ENCODE measurements around the gene LRRC32. TPM values are rescaled to one million over a fixed set of nuclear protein-coding genes. Genes with fewer than 3 reads are reported as not detected.
A peak's percentile ranks its signal among the peaks of the same experiment; 100 is the strongest.

The LRRC32 gene
- total RNA-seq (2012; rRNA removed), result 4.2 and 5.2 TPM in 2 replicates
- polyA plus RNA-seq (2012; rRNA removed), result 13.0 and 13.7 TPM in 2 replicates
- 10.9 and 20.1 TPM in 2 replicates for polyA plus RNA-seq (2012; cell fraction: cytosol; rRNA removed)
- polyA plus RNA-seq (2012; cell fraction: nucleus; rRNA removed; ENCODE audit: low replicate concordance), result 8.8 and 12.9 TPM in 2 replicates
- percentile 48 among the genes with signal in this experiment for Bru-seq, nascent RNA
- BruChase-seq, experiment 1, labeled RNA remaining after a 6-hour chase, result percentile 56 among the genes with signal in this experiment
- BruChase-seq, experiment 2, labeled RNA remaining after a 2-hour chase, result percentile 52 among the genes with signal in this experiment
- long read RNA-seq, full-length matches to known transcripts, result 1 of 10 reads
- long read RNA-seq, partial matches to known transcripts, result 0 of 10 reads
- long read RNA-seq, other reads (novel, unspliced or antisense), result 9 of 10 reads

GRCh38 chr11:76670485-76671236 is at the start of gene LRRC32:
LRRC32 (minus strand) TSS chr11:76670747; CDS start chr11:76665954, 4,793 bp downstream.
- Histone ChIP-seq H3K9ac (ENCODE audit: low read depth, low read length) (peak within 1 kb of the TSS; percentile 6; the same call in 1 of the 2 replicates), H3K23ac (ENCODE audit: low read depth, low read length) (peak within 1 kb of the TSS; percentile 80; the same call in 1 of the 2 replicates), H3K18ac (ENCODE audit: low read depth, low read length) (peak within 1 kb of the TSS; percentile 46; the same call in 1 of the 2 replicates), H4K5ac (ENCODE audit: low read depth, low read length) (peak within 1 kb of the TSS; percentile 32; the same call in 1 of the 2 replicates), H2BK15ac (ENCODE audit: low read depth, low read length) (peak within 1 kb of the TSS; percentile 61; the same call in 1 of the 3 replicates), H3K27ac (ENCODE audit: insufficient read depth, low read length) (peak within 1 kb of the TSS; percentile 8), H3K9me1 (ENCODE audit: insufficient read depth, low read length) (no peaks in the 10 kb centered on the region), H3K56ac (ENCODE audit: extremely low read depth, insufficient read depth, low read length) (no peak within 1 kb of the TSS; the same call in 1 of the 2 replicates), H4K91ac (ENCODE audit: insufficient read depth, low read depth, low read length) (peak within 1 kb of the TSS; percentile 84), H3K36me3 (ENCODE audit: control insufficient read depth, insufficient read depth, low read length) (no peaks in the 10 kb centered on the region), H4K8ac (ENCODE audit: low read depth in 2 of 2, low read length in 2 of 2) (peak within 1 kb of the TSS; percentile 15 to 79; a peak in 3 of 4 replicates), H3K4me2 (ENCODE audit: low read depth, low read length) (peak within 1 kb of the TSS; percentile 70), H2BK20ac (ENCODE audit: low read depth, low read length) (peak within 1 kb of the TSS; percentile 50), H3K14ac (replicated peaks; ENCODE audit: low read depth, low read length) (peak within 1 kb of the TSS; percentile 53; the same call in 1 of the 2 replicates), H3K9me3 (ENCODE audit: control insufficient read depth, insufficient read depth, low read length) (no peaks in the 10 kb centered on the region), H3K79me1 (ENCODE audit: low read depth in 1 of 2, low read length in 2 of 2) (no peaks in the 10 kb centered on the region), H4K20me1 (ENCODE audit: insufficient read depth, low read length) (no peaks in the 10 kb centered on the region), H3K27me3 (ENCODE audit: control insufficient read depth, insufficient read depth, low read length) (0 out of 2 replicates have a peak, but pooled peaks cover 3% of the 10 kb centered on the region), H3K4me1 (ENCODE audit: control insufficient read depth, insufficient read depth, low read length) (peaks cover 11% of the 10 kb centered on the region), H2BK120ac (ENCODE audit: low read depth, low read length) (peak within 1 kb of the TSS; percentile 56), H3K4ac (ENCODE audit: low read depth, low read length) (peak within 1 kb of the TSS; percentile 39), H3K4me3 (ENCODE audit: insufficient read depth, low read depth, low read length) (peak within 1 kb of the TSS; percentile 25), H2BK5ac (ENCODE audit: low read depth, low read length, poor library complexity, severe bottlenecking) (no peak within 1 kb of the TSS), H2AFZ (replicated peaks; ENCODE audit: low read length, poor library complexity) (peak within 1 kb of the TSS; percentile 90), H2AK9ac (replicated peaks; ENCODE audit: low read depth, low read length, poor library complexity) (peak within 1 kb of the TSS; percentile 65), H2AK5ac (ENCODE audit: low read depth, low read length) (peak within 1 kb of the TSS; percentile 52; the same call in 1 of the 2 replicates)
- BruUV-seq (replicated peaks), result no TSS peak
- in situ Hi-C loops (cut with MboI; ENCODE audit: low sequenced_read_pairs) (no loop called here), dilution Hi-C loops (cut with HindIII; ENCODE audit: low sequenced_read_pairs, unreplicated experiment) (no loop called here), intact Hi-C loops (cut with micrococcal nuclease) (loop anchor here (10.0 kb wide), 1 partner anchor 286 kb away; the partner anchor contains the start of genes GVQW3 and THAP12)
- DNase-seq (no peak), ATAC-seq (ENCODE audit: low read depth) (peak; percentile 15)
- ChIA-PET POLR2A (ENCODE audit: unreplicated experiment) (no interaction called here), CTCF (interaction anchor here (0.5 kb wide), 1 partner anchor 20 kb away, joined by 8 read pairs; no protein-coding TSS in a partner anchor)
- peak; percentile 44; the same call in 1 of the 2 replicates for TF ChIP-seq BHLHE40 (IDR thresholded peaks at IDR 0.05; ENCODE audit: low read depth, low read length)
- no peak for TF ChIP-seq RCOR1 (IDR thresholded peaks at IDR 0.05; ENCODE audit: insufficient replicate concordance, low read length)
- 9% methylated on average over 48 of the region's 82 CpGs; no CpG with 5 or more reads in 1 of the 2 experiments for WGBS, 2 experiments (ENCODE audit: extremely low coverage in 2 of 2, insufficient read length in 1 of 2)

Measured in IMR-90 (cell line).